ENCODE data around the gene CGB3. TPM values are rescaled to one million over a fixed set of nuclear protein-coding genes. Genes with fewer than 3 reads are reported as not detected.
"Not testable (repeated sequence)": the region's sequence is repeated elsewhere in the genome, so short reads cannot be mapped to it uniquely, and the experiment has no call there.

The CGB3 gene
- total RNA-seq, 2 experiments from 2014 or later = not detected

DNA sequence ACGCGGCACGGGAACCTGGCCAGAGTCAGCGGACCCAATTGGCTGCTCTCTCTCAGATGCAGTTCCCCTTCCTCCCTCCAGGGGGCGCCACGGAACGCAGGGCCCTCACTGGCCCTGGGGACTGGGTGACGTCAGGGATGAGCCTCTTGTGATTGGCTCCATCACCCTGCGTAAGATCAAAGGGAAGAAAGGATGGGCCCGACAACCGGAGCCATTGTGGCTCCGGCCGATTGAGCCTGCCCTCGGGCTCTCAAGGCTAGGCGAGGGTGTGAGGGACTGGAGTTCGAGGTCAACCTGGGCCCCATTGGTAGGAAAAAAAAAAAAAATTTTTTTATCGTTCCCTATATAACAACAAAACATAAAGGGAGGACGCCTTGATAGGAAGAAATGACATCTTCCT is 12.7 kb upstream of the CGB3 start, which contains the start of gene CGB1:
CGB1 (minus strand) TSS at position 81 of the 400 bp plus-strand sequence. CDS start 184 bp downstream, outside the sequence.
- CTCF ChIA-PET; H3K4me1 Mint-ChIP-seq; POLR2A ChIA-PET; H3K27me3 Mint-ChIP-seq; H3K27ac Mint-ChIP-seq; H3K36me3 Mint-ChIP-seq (ENCODE audit: low read depth); H3K4me3 Mint-ChIP-seq; H3K9me3 Mint-ChIP-seq: not testable (repeated sequence)
- peak; percentile 65 for DNase-seq

DNA sequence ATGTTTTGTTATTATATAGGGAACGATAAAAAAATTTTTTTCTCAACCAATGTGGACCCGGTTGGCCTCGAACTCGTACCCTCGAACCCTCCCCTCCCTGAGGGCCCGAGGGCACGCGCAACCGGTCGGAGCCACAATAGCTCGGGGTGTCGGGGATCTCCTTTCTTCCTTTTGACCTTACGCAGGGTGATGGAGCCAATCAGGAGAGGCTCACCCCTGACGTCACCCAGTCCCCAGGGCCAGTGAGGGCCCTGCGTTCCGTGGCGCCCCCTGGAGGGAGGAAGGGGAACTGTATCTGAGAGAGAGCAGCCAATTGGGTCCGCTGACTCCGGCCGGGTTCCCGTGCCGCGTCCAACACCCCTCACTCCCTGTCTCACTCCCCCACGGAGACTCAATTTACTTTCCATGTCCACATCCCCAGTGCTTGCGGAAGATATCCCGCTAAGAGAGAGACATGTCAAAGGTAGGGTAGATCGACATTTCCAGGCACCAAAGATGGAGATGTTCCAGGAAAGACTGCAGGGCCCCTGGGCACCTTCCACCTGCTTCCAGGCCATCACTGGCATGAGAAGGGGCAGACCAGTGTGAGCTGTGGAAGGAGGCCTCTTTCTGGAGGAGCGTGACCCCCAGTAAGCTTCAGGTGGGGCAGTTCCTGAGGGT is 7.6 kb upstream of the CGB3 start, which contains the start of gene CGB2:
CGB2 (plus strand) TSS at position 249 of the 660 bp plus-strand sequence; CDS start at position 455, 206 bp downstream.
- H3K9me3 Mint-ChIP-seq; H3K4me1 Mint-ChIP-seq; POLR2A ChIA-PET; H3K36me3 Mint-ChIP-seq (ENCODE audit: low read depth); H3K27me3 Mint-ChIP-seq: not testable (repeated sequence)
- peak; percentile 79 for DNase-seq
- Mint-ChIP-seq H3K27ac (peak within 1 kb of the TSS; percentile 58), H3K4me3 (peak within 1 kb of the TSS; percentile 45)
- CTCF ChIA-PET = interaction anchor here (0.6 to 1.4 kb wide), 5 partner anchors 13 to 774 kb away, joined by 3 to 5 read pairs (median 4); partner anchors contain the start of genes GYS1 and RUVBL2

DNA sequence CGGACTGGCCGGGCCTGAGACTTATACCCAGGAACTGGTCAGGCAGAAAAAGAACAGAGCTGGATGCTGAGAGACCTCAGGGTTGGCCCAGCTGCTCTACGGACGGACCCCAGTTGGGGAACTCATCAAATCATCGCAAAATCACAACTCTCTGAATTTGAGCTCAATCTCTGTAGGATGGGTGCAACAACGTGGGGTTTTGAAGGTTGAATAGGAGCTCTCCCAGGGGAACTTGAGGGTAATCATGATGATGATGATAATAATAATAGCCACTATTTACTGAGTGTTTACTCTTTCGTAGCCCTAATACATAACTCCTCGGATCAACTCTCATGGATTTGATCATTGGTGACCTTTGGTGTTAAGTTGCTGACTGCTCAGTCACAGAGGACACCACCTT is 6.2 kb upstream of the CGB3 start:
- H3K4me1 Mint-ChIP-seq; DNase-seq; H3K27me3 Mint-ChIP-seq; H3K9me3 Mint-ChIP-seq; CTCF ChIA-PET; H3K36me3 Mint-ChIP-seq (ENCODE audit: low read depth); POLR2A ChIA-PET; H3K4me3 Mint-ChIP-seq; H3K27ac Mint-ChIP-seq: not testable (repeated sequence)

DNA sequence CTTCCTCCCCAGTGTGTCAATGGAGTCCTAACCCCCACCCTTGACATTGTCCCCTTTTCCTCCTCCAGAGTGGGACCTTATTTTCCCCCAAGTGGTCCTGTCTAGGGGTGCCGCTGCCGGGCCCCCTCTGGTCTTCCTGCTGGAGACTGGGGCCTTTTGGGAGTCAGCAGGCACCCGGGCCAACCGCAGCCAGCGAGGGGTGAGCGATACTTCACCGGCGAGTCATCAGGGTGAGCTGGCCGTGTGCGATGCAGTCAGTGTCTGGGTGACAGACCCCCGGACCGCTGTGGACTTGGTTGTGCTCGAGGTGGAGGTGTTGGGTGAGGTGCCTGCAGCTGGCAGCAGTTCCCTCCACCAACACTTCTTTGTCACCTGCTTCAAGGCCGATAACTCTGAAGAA is 5.6 kb upstream of the CGB3 start:
- H3K27ac Mint-ChIP-seq; H3K9me3 Mint-ChIP-seq; CTCF ChIA-PET; H3K36me3 Mint-ChIP-seq (ENCODE audit: low read depth); POLR2A ChIA-PET; H3K27me3 Mint-ChIP-seq; DNase-seq; H3K4me1 Mint-ChIP-seq; H3K4me3 Mint-ChIP-seq: not testable (repeated sequence)

DNA sequence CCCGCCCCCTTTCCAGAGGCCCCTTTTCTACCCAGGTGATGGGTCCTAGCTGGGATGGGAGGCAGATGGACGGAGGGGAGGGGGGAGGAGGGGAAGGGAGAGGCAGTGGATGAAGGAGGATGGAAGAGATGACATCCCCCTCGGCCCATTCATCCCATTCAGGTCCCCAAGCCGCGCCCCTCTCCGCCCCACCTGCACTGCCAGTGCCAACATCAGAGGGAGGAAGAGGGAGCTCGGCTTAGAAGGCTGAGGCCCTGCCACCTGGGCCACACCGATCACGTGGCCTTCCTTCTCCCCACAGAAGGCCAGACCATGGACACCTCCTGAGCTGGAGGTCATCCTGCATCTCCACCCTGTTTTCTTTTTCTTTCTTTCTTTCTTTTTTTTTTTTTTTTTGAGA is 4.6 kb upstream of the CGB3 start:
- H3K27ac Mint-ChIP-seq; H3K36me3 Mint-ChIP-seq (ENCODE audit: low read depth); H3K9me3 Mint-ChIP-seq; POLR2A ChIA-PET; H3K4me3 Mint-ChIP-seq; H3K4me1 Mint-ChIP-seq; DNase-seq; H3K27me3 Mint-ChIP-seq: not testable (repeated sequence)
- CTCF ChIA-PET = interaction anchor here (0.6 kb wide), 1 partner anchor 30 kb away, joined by 3 read pairs; no protein-coding TSS in a partner anchor

DNA sequence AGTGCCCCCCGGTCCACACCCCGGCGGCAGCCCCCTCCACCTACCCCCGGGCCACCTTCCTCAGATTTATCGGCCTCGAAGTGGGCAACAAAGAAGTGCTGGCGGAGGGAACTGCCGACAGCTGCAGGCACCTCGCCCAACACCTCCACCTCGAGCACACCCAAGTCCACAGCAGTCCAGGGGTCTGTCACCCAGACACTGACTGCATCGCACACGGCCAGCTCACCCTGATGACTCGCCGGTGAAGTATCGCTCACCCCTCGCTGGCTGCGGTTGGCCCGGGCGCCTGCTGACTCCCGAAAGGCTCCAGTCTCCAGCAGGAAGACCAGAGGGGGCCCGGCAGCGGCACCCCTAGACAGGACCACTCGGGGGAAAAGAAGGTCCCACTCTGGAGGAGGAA is 1.5 kb upstream of the CGB3 start:
- CTCF ChIA-PET; H3K4me3 Mint-ChIP-seq; H3K36me3 Mint-ChIP-seq (ENCODE audit: low read depth); H3K27me3 Mint-ChIP-seq; H3K27ac Mint-ChIP-seq; H3K9me3 Mint-ChIP-seq; POLR2A ChIA-PET; H3K4me1 Mint-ChIP-seq; DNase-seq: not testable (repeated sequence)

DNA sequence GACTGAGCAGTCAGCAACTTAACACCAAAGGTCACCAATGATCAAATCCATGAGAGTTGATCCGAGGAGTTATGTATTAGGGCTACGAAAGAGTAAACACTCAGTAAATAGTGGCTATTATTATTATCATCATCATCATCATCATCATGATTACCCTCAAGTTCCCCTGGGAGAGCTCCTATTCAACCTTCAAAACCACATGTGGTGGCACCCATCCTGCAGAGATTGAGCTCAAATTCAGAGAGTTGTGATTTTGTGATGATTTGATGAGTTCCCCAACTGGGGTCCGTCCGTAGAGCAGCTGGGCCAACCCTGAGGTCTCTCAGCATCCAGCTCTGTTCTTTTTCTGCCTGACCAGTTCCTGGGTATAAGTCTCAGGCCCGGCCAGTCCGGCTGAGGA is 955 bp upstream of the CGB3 start:
- DNase-seq; H3K36me3 Mint-ChIP-seq (ENCODE audit: low read depth); POLR2A ChIA-PET; H3K4me3 Mint-ChIP-seq; H3K27ac Mint-ChIP-seq; H3K27me3 Mint-ChIP-seq; CTCF ChIA-PET; H3K9me3 Mint-ChIP-seq: not testable (repeated sequence)
- H3K4me1 Mint-ChIP-seq = peaks cover 12% of the 10 kb centered on the region

DNA sequence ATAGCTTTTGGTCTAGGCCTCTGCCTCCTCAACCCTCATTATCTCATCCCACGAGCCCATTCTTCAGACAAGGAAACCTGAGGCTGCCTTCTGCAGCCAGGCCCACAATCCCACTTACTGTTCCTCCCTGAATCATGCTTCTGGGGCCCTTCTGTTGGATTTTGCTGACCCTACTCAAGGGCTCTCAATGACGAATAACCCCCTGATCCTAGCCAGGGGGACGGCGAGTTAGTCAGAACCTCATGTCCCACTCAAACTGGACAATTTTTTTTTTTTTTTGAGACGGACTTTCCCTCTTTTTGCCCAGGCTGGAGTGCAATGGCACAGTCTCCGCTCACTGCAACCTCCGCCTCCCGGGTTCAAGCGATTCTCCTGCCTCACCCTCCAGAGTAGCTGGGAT is 2.0 kb downstream of the CGB3 start:
- no peak overlapping the region for H3K27ac Mint-ChIP-seq
- H3K4me3 Mint-ChIP-seq = no peak overlapping the region
- no peaks in the 10 kb centered on the region for H3K9me3 Mint-ChIP-seq
- peaks cover 31% of the 10 kb centered on the region for H3K4me1 Mint-ChIP-seq
- H3K27me3 Mint-ChIP-seq = peaks cover 26% of the 10 kb centered on the region
- CTCF ChIA-PET = no interaction called here
- POLR2A ChIA-PET = no interaction called here
- H3K36me3 Mint-ChIP-seq (ENCODE audit: low read depth) = no peaks in the 10 kb centered on the region
- DNase-seq = no peak

DNA sequence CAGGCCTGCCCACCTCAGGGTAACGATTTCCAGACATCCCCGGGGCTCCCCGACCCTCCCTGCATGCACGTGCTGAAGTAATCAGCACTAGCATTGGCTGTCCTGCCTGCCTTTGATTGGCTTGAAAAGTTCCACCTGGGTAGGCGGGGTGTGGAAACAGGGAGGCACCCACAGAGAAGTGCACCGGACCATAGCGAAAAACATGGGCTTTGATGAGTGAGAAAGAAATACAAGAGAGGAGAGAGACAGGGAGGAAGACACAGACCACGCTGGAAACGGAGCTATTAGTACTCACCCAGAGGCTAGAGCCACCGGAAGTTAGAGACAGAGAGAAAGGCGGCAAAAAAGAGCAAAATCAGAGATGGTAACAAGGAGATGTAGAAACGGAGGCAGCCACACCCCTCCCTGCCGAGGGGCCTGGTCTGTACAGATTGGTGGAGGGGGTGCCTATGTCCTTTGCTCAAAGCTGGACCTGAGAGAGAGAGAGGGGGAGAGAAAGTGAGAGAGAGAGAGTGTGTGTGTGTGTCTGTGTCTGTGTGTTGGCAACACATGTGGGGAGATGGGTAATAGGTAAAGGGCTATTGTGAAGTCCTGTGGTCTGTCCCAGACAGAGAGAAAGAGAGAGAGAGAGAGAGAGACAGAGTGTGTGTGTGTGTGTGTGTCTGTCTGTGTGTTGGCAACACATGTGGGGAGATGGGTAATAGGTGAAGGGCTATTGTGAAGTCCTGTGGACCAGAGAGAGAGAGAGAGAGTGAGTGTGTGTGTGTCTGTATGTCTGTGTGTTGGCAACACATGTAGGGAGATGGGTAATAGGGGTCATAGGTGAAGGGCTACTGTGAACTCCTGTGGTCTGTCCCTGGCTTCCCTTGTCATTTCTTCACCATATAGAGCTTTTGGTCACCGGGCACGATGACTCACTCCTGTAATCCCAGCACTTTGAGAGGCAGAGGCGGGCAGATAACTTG is 2.9 kb downstream of the CGB3 start:
- peaks cover 31% of the 10 kb centered on the region for H3K4me1 Mint-ChIP-seq
- ChIA-PET CTCF (interaction anchor here (1.2 to 2.0 kb wide), 2 partner anchors 28 to 37 kb away, joined by 3 to 7 read pairs; partner anchors contain the start of genes GYS1 and RUVBL2), POLR2A (no interaction called here)
- no peak overlapping the region for H3K27ac Mint-ChIP-seq
- no peaks in the 10 kb centered on the region for H3K36me3 Mint-ChIP-seq (ENCODE audit: low read depth)
- DNase-seq = no peak
- no peaks in the 10 kb centered on the region for H3K9me3 Mint-ChIP-seq
- H3K4me3 Mint-ChIP-seq = no peak overlapping the region
- peaks cover 26% of the 10 kb centered on the region for H3K27me3 Mint-ChIP-seq

DNA sequence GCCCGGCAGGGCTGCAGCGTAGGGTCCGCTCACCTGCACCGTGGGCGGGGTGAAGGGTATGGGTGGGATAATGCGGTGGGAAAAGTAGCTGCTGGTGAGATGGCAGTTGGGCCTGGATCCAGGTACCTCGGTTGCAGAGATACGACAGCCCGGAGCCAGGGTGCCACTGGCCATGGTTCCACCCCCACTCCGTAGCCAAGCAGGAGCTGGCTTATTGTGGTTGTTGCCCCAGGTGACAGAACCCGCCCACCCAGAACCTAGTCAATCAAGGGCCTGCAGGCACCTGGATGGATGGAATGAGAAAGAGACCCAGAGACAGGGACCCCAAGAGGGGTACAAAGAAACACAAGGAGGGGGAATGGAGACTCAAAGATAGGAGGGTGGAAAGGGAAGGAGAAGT is 3.8 kb downstream of the CGB3 start:
- no peak overlapping the region for H3K27ac Mint-ChIP-seq
- peaks cover 26% of the 10 kb centered on the region for H3K27me3 Mint-ChIP-seq
- H3K9me3 Mint-ChIP-seq = no peaks in the 10 kb centered on the region
- H3K4me3 Mint-ChIP-seq = no peak overlapping the region
- H3K4me1 Mint-ChIP-seq = peaks cover 31% of the 10 kb centered on the region
- ChIA-PET CTCF (interaction anchor here (1.2 to 3.6 kb wide), 4 partner anchors 13 to 38 kb away, joined by 3 to 23 read pairs (median 10); partner anchors contain the start of genes GYS1 and RUVBL2), POLR2A (no interaction called here)
- DNase-seq = no peak
- peaks cover 6% of the 10 kb centered on the region for H3K36me3 Mint-ChIP-seq (ENCODE audit: low read depth)

DNA sequence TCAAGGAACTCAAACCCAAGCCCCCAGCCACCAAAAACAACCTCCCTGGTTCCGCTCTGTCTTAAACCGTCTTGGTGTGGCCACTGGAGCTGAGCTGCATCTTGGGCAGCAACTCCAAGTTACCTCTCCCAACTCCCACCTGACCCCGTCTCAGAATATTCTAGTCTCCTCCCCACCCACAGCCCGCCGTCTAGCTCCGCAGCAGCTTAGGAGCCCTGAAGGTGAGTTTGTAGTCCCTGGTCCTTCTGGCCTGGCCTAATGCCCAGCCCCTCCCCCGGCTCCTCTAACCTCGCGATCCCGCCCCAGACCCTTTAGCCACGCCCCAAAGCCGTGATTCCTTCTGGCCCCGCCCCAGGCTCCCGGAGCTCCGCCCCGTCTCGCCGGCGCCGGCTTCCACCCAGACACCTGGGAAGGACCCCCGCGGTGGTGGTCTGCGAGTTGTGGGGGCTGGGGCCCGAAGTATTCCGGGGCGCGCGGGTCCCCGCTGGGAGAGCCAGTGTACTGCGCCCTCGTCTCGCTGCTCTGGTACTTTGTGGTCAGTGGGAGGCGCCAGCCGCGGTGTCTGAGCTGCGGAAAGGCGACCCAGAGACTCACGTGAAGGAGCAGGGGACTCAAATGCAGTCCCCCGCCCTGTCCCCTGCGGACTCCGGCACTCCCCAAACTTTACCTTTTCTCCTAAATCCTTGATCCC is 4.7 kb downstream of the CGB3 start:
- H3K27me3 Mint-ChIP-seq = peaks cover 26% of the 10 kb centered on the region
- H3K27ac Mint-ChIP-seq = no peak overlapping the region
- no peaks in the 10 kb centered on the region for H3K9me3 Mint-ChIP-seq
- H3K36me3 Mint-ChIP-seq (ENCODE audit: low read depth) = peaks cover 6% of the 10 kb centered on the region
- H3K4me1 Mint-ChIP-seq = peaks cover 31% of the 10 kb centered on the region
- POLR2A ChIA-PET = no interaction called here
- CTCF ChIA-PET = interaction anchor here (0.8 to 3.6 kb wide), 10 partner anchors 12 to 189 kb away, joined by 3 to 23 read pairs (median 4); partner anchors contain the start of genes GYS1 and RUVBL2
- H3K4me3 Mint-ChIP-seq = peak overlapping the region; percentile 72
- DNase-seq = peak; percentile 60

DNA sequence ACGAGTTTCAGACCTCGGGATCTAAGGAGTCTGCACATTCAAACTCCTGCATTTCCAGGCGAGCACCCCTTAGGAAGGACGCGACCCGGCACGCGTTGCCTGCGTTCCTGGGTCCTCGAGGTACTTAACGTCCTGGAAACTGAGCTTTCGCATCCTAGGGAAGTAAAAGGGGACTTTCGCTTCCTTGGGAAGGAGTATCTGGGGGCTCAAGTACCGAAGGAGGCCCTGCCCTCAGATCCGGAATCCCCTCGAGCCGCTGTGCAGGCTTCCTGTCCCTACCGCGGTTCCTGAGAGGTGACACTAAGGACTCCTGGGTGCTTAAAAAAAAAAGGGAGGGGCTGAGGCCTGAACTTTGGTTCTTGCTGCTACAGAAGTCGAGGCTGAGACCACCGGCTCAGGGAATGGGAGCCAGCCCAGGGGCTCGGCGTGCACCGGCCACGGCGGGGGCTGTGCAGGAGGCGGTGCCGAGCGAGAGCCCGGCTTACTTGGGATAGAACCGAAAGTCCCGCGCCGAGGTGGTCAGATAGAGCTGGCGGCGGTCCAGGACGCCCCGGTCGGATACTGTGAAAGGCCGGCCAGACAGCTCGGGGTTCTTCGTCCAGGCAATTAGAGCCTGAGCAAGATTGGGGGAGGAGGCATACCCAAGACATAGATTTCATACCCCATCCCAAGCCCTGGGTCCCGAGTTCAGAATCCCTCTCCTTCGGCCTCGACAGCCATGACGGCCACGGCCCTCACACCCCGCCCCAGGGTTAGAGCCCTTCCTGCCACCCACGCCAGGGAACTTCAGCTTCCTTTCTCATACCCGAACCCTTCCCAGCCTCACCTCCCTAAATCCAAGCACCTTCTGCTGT is 5.5 kb downstream of the CGB3 start:
- POLR2A ChIA-PET; H3K9me3 Mint-ChIP-seq; H3K36me3 Mint-ChIP-seq (ENCODE audit: low read depth); H3K27ac Mint-ChIP-seq: not testable (repeated sequence)
- CTCF ChIA-PET = interaction anchor here (0.9 to 3.6 kb wide), 12 partner anchors 8 to 190 kb away, joined by 3 to 23 read pairs (median 3); partner anchors contain the start of genes CGB2, FTL, GYS1 and RUVBL2
- Mint-ChIP-seq H3K4me3 (peak overlapping the region; percentile 72), H3K27me3 (peaks cover 26% of the 10 kb centered on the region), H3K4me1 (peaks cover 31% of the 10 kb centered on the region)
- peak; percentile 15 for DNase-seq

Data from activated CD4-positive, alpha-beta T cell treated with anti-CD3 and anti-CD28 coated beads, Interleukin-2, amount 10 ng/mL, durations not matched to agents 7 days and 5 days (primary cell).